NOMO-1 treated with dmso at 0.1 percent for 144 hours (cell line): Measurements from ENCODE around the gene ALDOC.
"Not testable (repeated sequence)": the region's sequence is repeated elsewhere in the genome, so short reads cannot be mapped to it uniquely, and the experiment has no call there.

ENCODE experiments used
- DNase-seq: peaks from one replicate; lab custom pipeline; 2025; ENCODE audit not compliant: unreplicated experiment; lab: John Stamatoyannopoulos, UW

Gene ALDOC

DNA sequence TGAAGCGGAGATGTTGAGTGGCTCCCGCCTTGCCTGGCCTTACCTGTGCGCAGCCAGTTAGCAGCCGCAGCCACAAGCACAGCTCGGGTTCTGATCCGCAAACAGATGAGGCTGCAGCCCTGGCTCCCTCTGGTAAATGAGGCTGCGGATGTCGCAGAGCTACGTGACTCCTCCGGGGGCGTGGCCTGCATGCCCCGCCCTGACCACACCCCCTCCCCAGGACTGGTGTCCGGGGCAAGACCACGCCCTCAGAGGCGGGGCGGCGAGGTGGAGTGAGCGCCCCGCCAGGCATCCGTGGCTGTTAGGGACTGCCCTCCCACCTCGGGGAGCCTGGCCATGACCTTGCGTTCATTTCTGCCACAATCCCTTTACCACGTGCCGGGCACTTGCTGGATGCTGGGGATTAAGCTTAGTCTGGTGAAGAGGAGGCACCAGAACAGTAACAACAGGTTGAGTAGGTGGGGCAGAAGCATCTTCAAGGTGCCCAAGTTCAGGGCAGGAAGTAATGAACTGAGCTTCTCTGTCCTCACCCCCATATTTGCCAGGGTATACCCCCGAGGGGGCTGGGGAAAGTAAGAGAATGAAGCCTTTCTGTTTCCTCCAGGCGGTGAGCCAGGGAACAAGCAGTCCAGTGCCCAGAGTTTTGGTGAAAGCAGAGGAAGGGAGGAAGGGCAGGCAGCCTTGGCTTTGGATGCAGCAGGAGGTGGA is at the start of gene ALDOC:
Gene ALDOC (minus strand): TSS at position 138 of the 708 bp plus-strand sequence. CDS start 1,363 bp downstream, outside the sequence.
- DNase-seq = peak; percentile 89

- no peak for DNase-seq
These were observed 47.5 kb upstream of the ALDOC start for GRCh38 chr17:28624148-28624547.

- no peak for DNase-seq
These were observed 47.0 kb upstream of the ALDOC start for GRCh38 chr17:28623696-28624095.

DNA sequence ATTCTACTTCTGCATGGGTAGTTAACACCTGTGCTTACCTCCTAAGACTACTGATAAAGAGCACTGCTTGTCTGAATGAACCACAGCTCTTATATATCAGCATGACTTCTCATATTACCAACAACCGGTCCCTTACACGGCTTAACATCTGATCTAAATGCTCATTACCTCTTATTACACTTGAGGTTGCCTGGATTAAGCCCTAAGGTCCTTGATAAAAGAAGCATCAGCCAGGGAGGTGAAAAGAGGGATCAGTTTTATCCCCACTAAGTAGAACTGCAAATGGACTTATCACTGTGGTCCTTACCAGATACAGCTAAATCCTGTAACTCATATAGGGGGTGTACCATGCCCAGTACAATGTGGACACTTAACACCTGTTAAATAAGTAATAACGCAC is 45.5 kb upstream of the ALDOC start:
- DNase-seq = no peak

GRCh38 chr17:28620010-28620409 is 43.3 kb upstream of the ALDOC start:
- no peak for DNase-seq

- no peak for DNase-seq
These were observed 41.8 kb upstream of the ALDOC start for GRCh38 chr17:28618464-28618863.

GRCh38 chr17:28616281-28616680 is 39.6 kb upstream of the ALDOC start:
- no peak for DNase-seq

DNA sequence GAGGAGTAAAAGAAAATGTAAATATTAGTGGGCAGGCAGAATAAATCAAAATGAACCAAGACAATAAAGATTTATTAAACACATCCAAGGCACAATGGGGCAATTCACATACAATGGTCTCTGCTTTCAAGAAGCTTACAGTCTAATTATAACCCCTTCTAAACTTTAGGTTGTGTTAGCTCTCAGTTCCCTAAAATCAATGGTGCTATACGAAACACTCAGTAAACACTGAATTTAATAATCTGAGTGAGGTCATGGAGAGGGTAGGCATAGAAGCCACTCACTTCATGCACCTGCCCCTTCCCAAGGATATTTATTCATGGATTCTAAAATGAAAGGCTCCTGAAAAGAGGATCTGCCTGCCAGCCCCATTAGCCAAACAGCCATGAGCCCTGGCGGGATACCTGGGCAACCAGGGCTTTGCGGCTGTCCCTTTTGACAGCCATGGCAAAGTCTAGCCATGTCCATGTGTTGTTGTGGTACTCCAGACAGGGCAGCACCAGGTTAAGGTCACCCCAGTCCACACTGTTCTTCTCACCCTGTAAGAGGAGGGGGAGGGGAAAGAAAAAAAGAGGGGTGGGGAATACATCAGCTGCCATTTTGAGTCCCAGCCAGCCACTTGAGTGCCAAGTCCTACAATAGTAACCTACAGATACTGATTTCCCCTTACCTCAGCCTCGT is 38.7 kb upstream of the ALDOC start:
- no peak for DNase-seq

DNA sequence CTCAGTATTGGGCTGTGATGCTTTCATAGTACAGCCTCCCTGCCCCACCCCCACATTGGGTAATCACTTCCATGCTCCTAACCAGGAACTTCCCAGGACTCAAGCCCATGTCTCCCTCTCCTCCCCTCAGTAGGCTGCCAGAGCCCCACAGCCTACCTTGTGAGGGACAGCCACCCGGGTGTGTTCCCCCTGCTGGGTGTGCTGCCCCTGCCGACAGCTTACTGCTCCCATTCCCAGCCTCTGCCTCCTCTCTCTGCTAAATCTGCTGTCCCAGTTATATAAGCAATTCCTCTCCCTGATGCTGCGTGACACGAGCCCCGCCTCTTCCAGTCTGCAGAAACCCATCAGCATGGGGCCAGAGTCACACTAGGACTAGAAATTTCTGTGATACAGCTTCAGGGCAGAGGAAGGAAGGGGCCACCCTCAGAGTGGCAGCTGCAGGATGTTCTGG is 37.3 kb upstream of the ALDOC start, which contains the start of gene RSKR:
Gene RSKR (minus strand): TSS at position 255 of the 451 bp plus-strand sequence. CDS start 24 bp downstream, at position 231.
- DNase-seq = no peak

- no peak for DNase-seq
These were observed 36.5 kb upstream of the ALDOC start for GRCh38 chr17:28612936-28613872.

- DNase-seq = no peak
These were observed 35.8 kb upstream of the ALDOC start for GRCh38 chr17:28612531-28612930.

DNA sequence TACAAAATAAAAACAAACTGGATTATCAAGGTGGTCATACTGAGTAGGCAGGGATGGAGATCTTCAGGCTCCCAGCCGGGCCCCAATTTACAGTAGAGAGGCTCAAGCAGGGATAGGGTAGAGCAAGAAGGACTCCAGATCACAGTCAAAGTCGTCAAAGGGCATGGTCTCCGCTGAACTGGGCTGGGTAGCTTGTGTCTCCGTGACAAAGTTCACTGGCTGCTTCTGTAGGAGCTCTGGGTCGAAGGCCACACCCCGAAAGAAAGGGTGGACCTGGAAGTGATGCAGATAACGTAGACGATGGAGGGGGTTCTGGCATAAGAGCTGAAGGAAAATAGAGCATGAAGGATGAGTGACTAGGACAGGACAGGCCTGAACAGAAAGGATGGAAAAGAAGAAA is 33.7 kb upstream of the ALDOC start:
- DNase-seq = no peak

DNA sequence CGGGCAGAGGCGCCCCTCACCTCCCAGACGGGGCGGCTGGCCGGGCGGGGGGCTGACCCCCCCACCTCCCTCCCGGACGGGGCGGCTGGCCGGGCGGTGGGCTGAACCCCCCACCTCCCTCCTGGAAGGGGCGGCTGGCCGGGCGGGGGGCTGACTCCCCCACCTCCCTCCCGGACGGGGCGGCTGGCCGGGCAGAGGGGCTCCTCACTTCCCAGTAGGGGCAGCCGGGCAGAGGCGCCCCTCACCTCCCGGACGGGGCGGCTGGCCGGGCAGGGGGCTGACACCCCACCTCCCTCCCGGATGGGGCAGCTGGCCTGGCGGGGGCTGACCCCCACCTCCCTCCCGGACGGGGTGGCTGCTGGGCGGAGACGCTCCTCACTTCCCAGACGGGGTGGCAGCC is 27.3 kb upstream of the ALDOC start:
- DNase-seq = not testable (repeated sequence)

GRCh38 chr17:28599311-28600184 is 22.9 kb upstream of the ALDOC start:
- peak; percentile 71 for DNase-seq

DNA sequence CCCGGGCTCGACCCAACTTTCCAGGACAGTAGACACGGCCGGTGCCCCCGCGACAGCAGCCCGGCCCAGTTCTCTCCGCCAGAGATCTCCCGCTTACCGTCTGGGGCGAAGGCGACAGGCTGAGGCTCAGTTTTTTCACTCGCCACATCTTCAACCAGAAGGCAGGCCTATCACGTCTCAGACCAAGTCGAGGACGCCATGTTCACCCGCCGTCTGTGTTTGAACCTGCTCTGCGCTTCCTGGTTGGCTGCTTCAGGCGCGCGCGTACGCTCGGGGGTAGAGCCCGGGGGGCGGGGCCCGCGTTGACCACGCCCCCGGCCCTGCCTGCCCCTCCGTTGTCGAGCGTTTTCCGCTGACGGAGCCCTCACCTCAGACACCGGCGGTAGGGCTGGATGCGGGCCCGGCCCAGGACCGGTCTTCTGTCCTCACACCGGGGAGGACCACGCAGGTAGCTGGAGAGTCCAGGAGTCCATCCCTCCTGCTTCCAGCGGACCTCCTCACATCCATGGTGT is 22.2 kb upstream of the ALDOC start, which contains the start of gene SPAG5:
Gene SPAG5 (minus strand): TSS at position 227 of the 512 bp plus-strand sequence. CDS start 79 bp downstream, at position 148.
- peak; percentile 86 for DNase-seq

GRCh38 chr17:28598389-28598788 is 21.7 kb upstream of the ALDOC start:
- DNase-seq = no peak

DNA sequence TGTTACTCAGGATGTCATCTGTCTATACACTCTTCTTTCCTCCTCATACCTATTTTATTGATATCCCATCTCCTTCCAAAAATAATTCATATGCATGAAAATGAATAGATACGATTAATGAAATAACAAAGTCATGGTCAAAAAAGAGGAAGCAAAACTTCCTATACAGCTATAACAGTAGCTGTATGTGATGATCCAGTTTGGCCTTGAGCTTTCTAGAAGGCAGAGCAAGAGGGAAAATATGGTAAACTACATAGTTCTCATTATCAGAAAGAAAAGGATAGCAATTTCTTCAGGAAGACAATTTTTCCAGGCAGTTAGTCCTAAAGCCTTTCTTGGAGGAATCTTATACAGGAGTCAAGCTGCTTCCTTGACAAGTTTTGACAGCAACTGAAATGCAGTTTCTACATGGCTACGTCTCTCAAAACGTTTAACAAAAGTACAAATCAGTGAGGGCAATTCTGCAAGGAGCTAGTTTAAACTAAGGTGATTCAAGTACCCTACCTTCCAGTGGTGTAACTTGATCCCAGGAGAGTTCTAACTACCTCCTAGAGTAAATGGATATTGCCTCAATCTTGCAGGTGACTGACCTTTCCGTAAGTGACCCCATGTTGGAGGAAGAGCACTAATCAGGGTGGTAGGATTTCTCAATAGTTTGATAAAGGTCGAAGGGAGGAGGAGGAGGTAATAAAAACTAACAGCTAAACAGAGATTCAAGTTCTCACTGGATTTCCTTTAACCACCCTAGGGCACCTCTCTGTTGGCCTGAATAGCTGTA is 21.1 kb upstream of the ALDOC start:
- peak; percentile 9 for DNase-seq

DNA sequence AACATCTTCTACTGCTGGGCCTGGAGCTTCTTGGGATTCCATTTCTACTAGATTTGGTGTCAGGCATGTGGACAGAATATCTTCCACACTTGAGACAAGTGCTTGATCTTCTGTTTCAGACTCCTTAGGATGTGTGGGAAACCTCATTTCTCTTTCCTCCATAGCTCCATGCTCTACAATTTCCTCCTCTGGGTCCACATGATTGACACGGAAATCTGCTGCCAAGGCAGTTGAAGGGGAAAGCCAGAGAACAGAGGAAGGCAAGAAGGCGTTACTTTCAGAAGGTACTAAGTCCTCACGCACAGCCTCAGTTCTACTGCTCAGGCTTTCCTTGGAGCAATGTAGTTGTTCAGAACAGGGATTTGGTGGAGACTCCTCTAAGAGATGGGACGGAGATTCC is 15.6 kb upstream of the ALDOC start:
- DNase-seq = no peak

DNA sequence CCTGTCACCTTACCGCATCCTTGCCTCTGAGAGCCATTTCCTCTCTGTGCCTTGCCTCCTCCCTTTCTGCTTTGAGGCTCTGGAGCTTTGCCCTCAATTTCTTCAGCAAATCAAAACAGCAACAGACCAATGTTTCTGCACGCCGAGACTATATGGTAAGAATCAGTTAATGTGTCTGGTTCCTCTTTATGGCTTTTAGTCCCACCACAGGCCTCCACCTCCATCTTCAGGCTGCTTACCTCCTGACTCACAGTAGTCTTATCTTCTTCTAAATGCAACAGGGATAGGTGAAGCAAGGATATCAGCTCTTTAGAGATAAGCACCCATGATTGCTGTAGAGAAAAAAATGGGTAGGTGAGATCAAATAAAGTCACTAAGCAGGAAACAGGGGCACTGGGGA is 9.2 kb upstream of the ALDOC start:
- no peak for DNase-seq
